ENCODE results near the gene ELFN2.

ELFN2 gene

DNA sequence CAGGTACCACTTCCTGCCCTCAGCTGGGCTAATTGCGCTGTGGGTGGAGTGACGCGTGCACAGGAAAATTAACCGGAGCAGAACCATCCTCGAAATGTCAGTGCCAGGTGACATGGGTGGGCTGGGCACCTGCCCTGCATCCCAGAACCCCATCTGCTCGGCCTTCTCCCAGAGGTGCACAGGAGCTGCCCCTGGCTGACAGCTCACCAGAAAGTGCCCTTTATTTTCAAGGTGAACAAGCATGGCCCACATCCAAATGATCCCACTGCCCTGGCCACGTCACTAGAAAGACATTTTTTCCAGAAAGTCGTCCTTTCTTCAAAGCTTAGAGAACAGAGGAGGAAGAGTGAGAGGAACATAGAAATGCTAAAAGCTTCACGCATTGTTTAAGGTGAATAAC lies 4.1 kb upstream of the ELFN2 start:
- H3K4me3 ChIP-seq (ENCODE audit: low read depth in 1 of 2, low read length in 2 of 2) = no peak overlapping the region
- no peaks in the 10 kb centered on the region for H3K4me1 ChIP-seq (ENCODE audit: insufficient read depth, low read length)
- H4K20me1 ChIP-seq (ENCODE audit: insufficient read depth, low read length) = peaks cover 15% of the 10 kb centered on the region
- no peaks in the 10 kb centered on the region for H3K9me3 ChIP-seq (ENCODE audit: insufficient read depth, low read length, severe bottlenecking)
- DNase-seq = no peak
- no peak for ATAC-seq (ENCODE audit: insufficient read depth, low read depth)
- H3K79me2 ChIP-seq (ENCODE audit: insufficient read depth, low read length) = no peaks in the 10 kb centered on the region
- H3K9ac ChIP-seq (ENCODE audit: low read depth, low read length) = no peak overlapping the region
- no peak overlapping the region for H2AFZ ChIP-seq (ENCODE audit: low read depth, low read length)
- H3K27me3 ChIP-seq (ENCODE audit: insufficient read depth, low read length, poor library complexity) = peaks cover 23% of the 10 kb centered on the region
- H3K36me3 ChIP-seq (ENCODE audit: insufficient read depth, low read length) = no peaks in the 10 kb centered on the region
- no peak for TF ChIP-seq EZH2 (IDR thresholded peaks at IDR 0.05; ENCODE audit: borderline replicate concordance, low read depth, low read length, severe bottlenecking)
- no peak for TF ChIP-seq CTCF (IDR thresholded peaks at IDR 0.05; ENCODE audit: borderline replicate concordance, extremely low read depth, low read length, poor library complexity, severe bottlenecking)
- no peak overlapping the region for H3K27ac ChIP-seq (ENCODE audit: low read length)
- no peak overlapping the region for H3K4me2 ChIP-seq (ENCODE audit: insufficient read depth, low read length)

GRCh38 chr22:37430941-37431340 lies 3.7 kb upstream of the ELFN2 start:
- peaks cover 4% of the 10 kb centered on the region for H3K4me1 ChIP-seq (ENCODE audit: insufficient read depth, low read length)
- H3K9me3 ChIP-seq (ENCODE audit: insufficient read depth, low read length, severe bottlenecking) = no peaks in the 10 kb centered on the region
- H3K4me3 ChIP-seq (ENCODE audit: low read depth in 1 of 2, low read length in 2 of 2) = no peak overlapping the region
- no peak overlapping the region for H3K9ac ChIP-seq (ENCODE audit: low read depth, low read length)
- no peaks in the 10 kb centered on the region for H3K79me2 ChIP-seq (ENCODE audit: insufficient read depth, low read length)
- peaks cover 28% of the 10 kb centered on the region for H3K27me3 ChIP-seq (ENCODE audit: insufficient read depth, low read length, poor library complexity)
- no peak overlapping the region for H2AFZ ChIP-seq (ENCODE audit: low read depth, low read length)
- no peak overlapping the region for H3K27ac ChIP-seq (ENCODE audit: low read length)
- peaks cover 19% of the 10 kb centered on the region for H4K20me1 ChIP-seq (ENCODE audit: insufficient read depth, low read length)
- no peak overlapping the region for H3K4me2 ChIP-seq (ENCODE audit: insufficient read depth, low read length)
- no peak for TF ChIP-seq CTCF (IDR thresholded peaks at IDR 0.05; ENCODE audit: borderline replicate concordance, extremely low read depth, low read length, poor library complexity, severe bottlenecking)
- TF ChIP-seq EZH2 (IDR thresholded peaks at IDR 0.05; ENCODE audit: borderline replicate concordance, low read depth, low read length, severe bottlenecking) = no peak
- ATAC-seq (ENCODE audit: insufficient read depth, low read depth) = no peak
- no peaks in the 10 kb centered on the region for H3K36me3 ChIP-seq (ENCODE audit: insufficient read depth, low read length)
- DNase-seq = no peak

- ATAC-seq (ENCODE audit: insufficient read depth, low read depth) = peak; percentile 59
- Histone ChIP-seq H3K36me3 (ENCODE audit: insufficient read depth, low read length) (no peaks in the 10 kb centered on the region), H3K9ac (ENCODE audit: low read depth, low read length) (no peak overlapping the region), H3K27me3 (ENCODE audit: insufficient read depth, low read length, poor library complexity) (peaks cover 25% of the 10 kb centered on the region), H3K4me2 (ENCODE audit: insufficient read depth, low read length) (no peak overlapping the region), H4K20me1 (ENCODE audit: insufficient read depth, low read length) (peaks cover 20% of the 10 kb centered on the region), H3K79me2 (ENCODE audit: insufficient read depth, low read length) (no peaks in the 10 kb centered on the region), H3K4me1 (ENCODE audit: insufficient read depth, low read length) (peaks cover 11% of the 10 kb centered on the region), H3K9me3 (ENCODE audit: insufficient read depth, low read length, severe bottlenecking) (no peaks in the 10 kb centered on the region), H2AFZ (ENCODE audit: low read depth, low read length) (no peak overlapping the region), H3K4me3 (ENCODE audit: low read depth in 1 of 2, low read length in 2 of 2) (no peak overlapping the region), H3K27ac (ENCODE audit: low read length) (no peak overlapping the region)
- DNase-seq = peak; percentile 59
- no peak for TF ChIP-seq EZH2 (IDR thresholded peaks at IDR 0.05; ENCODE audit: borderline replicate concordance, low read depth, low read length, severe bottlenecking)
- TF ChIP-seq CTCF (IDR thresholded peaks at IDR 0.05; ENCODE audit: borderline replicate concordance, extremely low read depth, low read length, poor library complexity, severe bottlenecking) = peak; percentile 84
Observed at GRCh38 chr22:37428649-37429586, 1.6 kb upstream of the ELFN2 start.
